DND-41 (cell line): ENCODE data around the gene CEMIP2.

Experiments used
- ATAC-seq: fragments of 200-7000 bp; cut with Tn5 transposase; 3 replicates; pipeline ENCODE4 v1.9.1; 2021; ENCODE audit warnings: low read depth; ENCODE audit not compliant: insufficient read depth
- DNase-seq: peaks from one replicate; pipeline ENCODE4 v3.0.0-alpha.2; 2020
- H2AFZ ChIP-seq: 2 replicates; pipeline ENCODE4 v1.6.0; 2012; ENCODE audit warnings: low read depth, low read length
- H3K27ac ChIP-seq: 2 replicates; pipeline ENCODE4 v1.5.1; 2012; ENCODE audit warnings: low read length, inconsistent platforms
- H3K27me3 ChIP-seq: fragments of 200-600 bp; sonication (generic); 2 replicates; pipeline ENCODE4 v1.6.0; 2012; ENCODE audit warnings: low read length, mild to moderate bottlenecking, inconsistent platforms; ENCODE audit not compliant: insufficient read depth, poor library complexity
- H3K36me3 ChIP-seq: 2 replicates; pipeline ENCODE4 v1.5.1; 2012; ENCODE audit warnings: low read length, inconsistent platforms; ENCODE audit not compliant: insufficient read depth
- H3K4me1 ChIP-seq: 2 replicates; pipeline ENCODE4 v1.5.1; 2012; ENCODE audit warnings: mild to moderate bottlenecking, low read length; ENCODE audit not compliant: insufficient read depth
- H3K4me2 ChIP-seq: 2 replicates; pipeline ENCODE4 v1.6.0; 2012; ENCODE audit warnings: mild to moderate bottlenecking, moderate library complexity, low read length, inconsistent platforms; ENCODE audit not compliant: insufficient read depth
- H3K4me3 ChIP-seq, 2 experiments: fragments of 200-600 bp in 1 of 2; shearing (Covaris generic) in 1 of 2; 2 replicates each; pipeline ENCODE4 v1.5.1; 2012 to 2016; ENCODE audit warnings: inconsistent platforms in 2 of 2, low read length in 2 of 2, mild to moderate bottlenecking in 2 of 2, low read depth in 1 of 2, moderate library complexity in 1 of 2
- H3K79me2 ChIP-seq: 2 replicates; pipeline ENCODE4 v1.6.0; 2012; ENCODE audit warnings: low read length, inconsistent platforms; ENCODE audit not compliant: insufficient read depth
- H3K9ac ChIP-seq: 2 replicates; pipeline ENCODE4 v1.6.0; 2012; ENCODE audit warnings: low read depth, mild to moderate bottlenecking, inconsistent platforms, low read length, moderate library complexity
- H3K9me3 ChIP-seq: 2 replicates; pipeline ENCODE4 v1.5.1; 2012; ENCODE audit warnings: low read length, moderate library complexity, mild to moderate bottlenecking, inconsistent platforms; ENCODE audit not compliant: insufficient read depth, severe bottlenecking
- H4K20me1 ChIP-seq: 2 replicates; pipeline ENCODE4 v1.6.0; 2012; ENCODE audit warnings: low read length; ENCODE audit not compliant: insufficient read depth
- CTCF ChIP-seq: IDR thresholded peaks from 2 replicates; pipeline ENCODE4 v1.5.1; 2012; ENCODE audit warnings: borderline replicate concordance, low read length, moderate library complexity, mild to moderate bottlenecking; ENCODE audit not compliant: poor library complexity, severe bottlenecking; ENCODE audit errors: extremely low read depth
- EZH2 ChIP-seq: IDR thresholded peaks from 3 replicates; pipeline ENCODE4 v1.6.1; 2012; ENCODE audit warnings: borderline replicate concordance, low read depth, mild to moderate bottlenecking, moderate library complexity, low read length, inconsistent platforms; ENCODE audit not compliant: severe bottlenecking

Gene CEMIP2

GRCh38 chr9:71655778-71656177 lies 112.5 kb downstream of the CEMIP2 start:
- Histone ChIP-seq H3K4me1 (no peaks in the 10 kb centered on the region), H3K9ac (no peak overlapping the region), H3K36me3 (no peaks in the 10 kb centered on the region), H3K27ac (no peak overlapping the region), H3K4me2 (no peak overlapping the region), H3K4me3 (no peak overlapping the region), H4K20me1 (no peaks in the 10 kb centered on the region), H3K79me2 (no peaks in the 10 kb centered on the region), H3K9me3 (no peaks in the 10 kb centered on the region), H3K27me3 (no peaks in the 10 kb centered on the region), H2AFZ (no peak overlapping the region)
- TF ChIP-seq CTCF (no peak), EZH2 (no peak)
- DNase-seq = no peak
- ATAC-seq = no peak

GRCh38 chr9:71655141-71655540 lies 113.2 kb downstream of the CEMIP2 start:
- no peak overlapping the region for H3K4me3 ChIP-seq
- no peaks in the 10 kb centered on the region for H3K9me3 ChIP-seq
- TF ChIP-seq EZH2 (no peak), CTCF (no peak)
- H3K9ac ChIP-seq = no peak overlapping the region
- no peaks in the 10 kb centered on the region for H3K79me2 ChIP-seq
- no peaks in the 10 kb centered on the region for H4K20me1 ChIP-seq
- H3K4me2 ChIP-seq = no peak overlapping the region
- H3K36me3 ChIP-seq = no peaks in the 10 kb centered on the region
- no peaks in the 10 kb centered on the region for H3K27me3 ChIP-seq
- H3K27ac ChIP-seq = no peak overlapping the region
- no peak overlapping the region for H2AFZ ChIP-seq
- DNase-seq = no peak
- no peak for ATAC-seq
- H3K4me1 ChIP-seq = no peaks in the 10 kb centered on the region

GRCh38 chr9:71652480-71652879 lies 115.8 kb downstream of the CEMIP2 start:
- H2AFZ ChIP-seq = no peak overlapping the region
- H3K4me2 ChIP-seq = no peak overlapping the region
- H4K20me1 ChIP-seq = no peaks in the 10 kb centered on the region
- TF ChIP-seq EZH2 (no peak), CTCF (no peak)
- no peaks in the 10 kb centered on the region for H3K9me3 ChIP-seq
- ATAC-seq (no peak), DNase-seq (no peak)
- no peaks in the 10 kb centered on the region for H3K27me3 ChIP-seq
- H3K4me1 ChIP-seq = peaks cover 11% of the 10 kb centered on the region
- H3K9ac ChIP-seq = no peak overlapping the region
- no peaks in the 10 kb centered on the region for H3K79me2 ChIP-seq
- H3K36me3 ChIP-seq = no peaks in the 10 kb centered on the region
- H3K4me3 ChIP-seq = no peak overlapping the region
- no peak overlapping the region for H3K27ac ChIP-seq

GRCh38 chr9:71648453-71648852 lies 119.9 kb downstream of the CEMIP2 start:
- Histone ChIP-seq H3K27me3 (no peaks in the 10 kb centered on the region), H2AFZ (no peak overlapping the region), H3K36me3 (no peaks in the 10 kb centered on the region), H3K4me3 (no peak overlapping the region), H3K4me1 (peaks cover 29% of the 10 kb centered on the region), H4K20me1 (no peaks in the 10 kb centered on the region), H3K27ac (no peak overlapping the region), H3K9ac (no peak overlapping the region), H3K9me3 (no peaks in the 10 kb centered on the region), H3K79me2 (no peaks in the 10 kb centered on the region), H3K4me2 (no peak overlapping the region)
- DNase-seq (no peak), ATAC-seq (no peak)
- TF ChIP-seq CTCF = no peak
- no peak for TF ChIP-seq EZH2
